ENCODE measurements around the gene ZFAND2B. TPM values are rescaled to one million over a fixed set of nuclear protein-coding genes. Genes with fewer than 3 reads are reported as not detected.

The ZFAND2B gene
- total RNA-seq, 1 experiment from 2014 or later = 16.4 TPM

GRCh38 chr2:219181531-219181930 lies 25.1 kb upstream of the ZFAND2B start:
- H3K27me3 ChIP-seq (ENCODE audit: insufficient read depth, low read length) = no peaks in the 10 kb centered on the region
- no peak overlapping the region for H3K4me2 ChIP-seq (ENCODE audit: insufficient read depth, insufficient read length, low read length)
- no peak for DNase-seq
- no peak overlapping the region for H2AK5ac ChIP-seq (ENCODE audit: insufficient read length, low read length)
- H3K18ac ChIP-seq (ENCODE audit: insufficient read length, low read depth, low read length) = no peak overlapping the region
- H3K23ac ChIP-seq (ENCODE audit: insufficient read length, low read depth, low read length) = no peak overlapping the region
- peaks cover 3% of the 10 kb centered on the region for H3K79me1 ChIP-seq (ENCODE audit: insufficient read depth, low read depth, low read length, poor library complexity, severe bottlenecking)
- no peaks in the 10 kb centered on the region for H3K79me2 ChIP-seq (ENCODE audit: insufficient read depth, low read length)
- H3K9ac ChIP-seq (ENCODE audit: extremely low read depth, insufficient read length, low read length) = no peak overlapping the region
- no peak overlapping the region for H3T11ph ChIP-seq (ENCODE audit: low read length)
- no peak overlapping the region for H3K56ac ChIP-seq (ENCODE audit: insufficient read length, low read depth, low read length)
- no peak overlapping the region for H4K5ac ChIP-seq (ENCODE audit: insufficient read length, low read depth, low read length)
- no peak overlapping the region for H2BK5ac ChIP-seq (ENCODE audit: insufficient read length, low read length)
- H3K27ac ChIP-seq (ENCODE audit: insufficient read length, low read depth, low read length) = no peak overlapping the region
- H3K9me3 Mint-ChIP-seq = no peaks in the 10 kb centered on the region; a peak in 2 of 5 replicates
- WGBS (ENCODE audit: extremely low coverage, insufficient read length, low lambda C conversion rate) = no CpG with 5 or more reads among the region's 6 CpGs
- no peak overlapping the region for H4K91ac ChIP-seq (ENCODE audit: insufficient read length, low read depth, low read length)
- no peak overlapping the region for H2BK15ac ChIP-seq (ENCODE audit: low read depth, low read length)
- no peak overlapping the region for H3K4ac ChIP-seq (ENCODE audit: low read depth, low read length)
- no peak overlapping the region for H3K14ac ChIP-seq (ENCODE audit: insufficient read depth, low read length)
- H2BK120ac ChIP-seq (ENCODE audit: low read depth, low read length, poor library complexity, severe bottlenecking) = no peak overlapping the region
- no peaks in the 10 kb centered on the region for H3K9me3 ChIP-seq (ENCODE audit: control insufficient read depth, low read depth, low read length)
- no peak overlapping the region for H2AFZ ChIP-seq (ENCODE audit: low read length)
- no peak overlapping the region for H3K27ac Mint-ChIP-seq
- TF ChIP-seq CTCF (conservative IDR thresholded peaks at IDR 0.05) = no peak
- no peak overlapping the region for H3K4me3 Mint-ChIP-seq
- H3K4me1 Mint-ChIP-seq = peaks cover 13 to 14% of the 10 kb centered on the region in 2 experiments
- H3K36me3 Mint-ChIP-seq (ENCODE audit: insufficient read depth in 1 of 3, low read depth in 3 of 3) = peaks cover 16 to 45% (median 34%) of the 10 kb centered on the region in 3 experiments
- no peak overlapping the region for H4K8ac ChIP-seq (replicated peaks; ENCODE audit: insufficient read length, low read depth, low read length)
- H3K4me1 ChIP-seq (ENCODE audit: insufficient read depth, low read length) = 0 out of 2 replicates have a peak, but pooled peaks cover 3% of the 10 kb centered on the region
- no peaks in the 10 kb centered on the region for H4K20me1 ChIP-seq (ENCODE audit: control insufficient read depth, insufficient read depth, insufficient read length)
- H2BK12ac ChIP-seq (ENCODE audit: insufficient read length, low read depth, low read length) = no peak overlapping the region
- peaks cover 13% of the 10 kb centered on the region for H3K23me2 ChIP-seq (ENCODE audit: insufficient read length, low read depth, low read length, poor library complexity, severe bottlenecking)
- no peak overlapping the region for H2BK20ac ChIP-seq (ENCODE audit: low read depth, low read length, poor library complexity, severe bottlenecking)
- no peaks in the 10 kb centered on the region; the same call in 1 of the 2 replicates for H3K27me3 Mint-ChIP-seq (ENCODE audit: low read depth)
